Urinary bladder (tissue), 4 donors: ENCODE measurements around the gene SRGAP3. TPM values are rescaled to one million over a fixed set of nuclear protein-coding genes. Genes with fewer than 3 reads are reported as not detected.

Experiments used
- DNase-seq: peaks from one replicate; pipeline ENCODE4 v3.0.0-alpha.2; 2015; ENCODE audit errors: extremely low spot score
- H3K27ac ChIP-seq: one replicate; pipeline ENCODE4 v1.5.1; 2013; ENCODE audit warnings: low read depth, mild to moderate bottlenecking, moderate library complexity
- H3K36me3 ChIP-seq: one replicate; pipeline ENCODE4 v1.6.1; 2013; ENCODE audit warnings: mild to moderate bottlenecking, moderate library complexity; ENCODE audit not compliant: insufficient read depth
- H3K4me1 ChIP-seq: one replicate; pipeline ENCODE4 v1.6.1; 2013; ENCODE audit warnings: mild to moderate bottlenecking, moderate library complexity; ENCODE audit not compliant: insufficient read depth
- H3K4me3 ChIP-seq: one replicate; pipeline ENCODE4 v1.5.1; 2013; ENCODE audit warnings: low read depth, low read length
- WGBS: extraction: QIAGEN DNeasy Blood & Tissue Kit; methylation state at CpG from one replicate; pipeline ENCODE4 v1.1.7; 2013; 5-methylcytosine and 5-hydroxymethylcytosine counted together
- polyA plus RNA-seq: library from polyadenylated mRNA; stranded (reverse); fragments of 200-250 nt; gene quantifications from one replicate; pipeline ENCODE4 v1.2.3, GENCODE V29; 2013
- total RNA-seq: library from RNA; depleted of rRNA; stranded (reverse); fragments of >200 nt; gene quantifications from one replicate; pipeline ENCODE4 v1.2.3, GENCODE V29; 2014
- donor health status: healthy with polysubstance abuse.
- donor health status: healthy.

The SRGAP3 gene
- total and polyA plus RNA-seq, 2 donors, result 3.1 to 21.4 TPM

DNA sequence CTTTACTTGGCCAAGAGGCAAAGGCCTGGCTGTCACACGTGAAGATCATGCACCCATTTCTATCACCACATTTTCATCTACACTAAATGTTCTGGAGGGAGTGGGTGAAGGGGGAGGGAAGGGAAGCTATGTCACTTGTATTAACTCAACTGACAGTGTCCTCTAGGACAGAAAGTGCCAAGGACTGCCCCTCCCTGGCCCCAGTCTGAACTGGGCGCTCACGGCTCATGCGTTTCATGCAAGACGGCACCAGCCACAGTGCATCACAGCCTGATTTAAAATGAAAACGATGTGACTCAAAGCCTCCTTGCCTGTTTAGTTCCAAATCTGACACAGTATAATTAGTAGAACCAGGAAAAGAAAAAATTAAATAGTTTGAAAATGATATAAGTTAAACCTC is 265.4 kb downstream of the SRGAP3 start:
- no peaks in the 10 kb centered on the region for H3K4me1 ChIP-seq
- no peak for DNase-seq
- no peak overlapping the region for H3K4me3 ChIP-seq
- 90% methylated on average over 6 of the region's 6 CpGs for WGBS
- no peaks in the 10 kb centered on the region for H3K36me3 ChIP-seq
- H3K27ac ChIP-seq, result no peak overlapping the region

DNA sequence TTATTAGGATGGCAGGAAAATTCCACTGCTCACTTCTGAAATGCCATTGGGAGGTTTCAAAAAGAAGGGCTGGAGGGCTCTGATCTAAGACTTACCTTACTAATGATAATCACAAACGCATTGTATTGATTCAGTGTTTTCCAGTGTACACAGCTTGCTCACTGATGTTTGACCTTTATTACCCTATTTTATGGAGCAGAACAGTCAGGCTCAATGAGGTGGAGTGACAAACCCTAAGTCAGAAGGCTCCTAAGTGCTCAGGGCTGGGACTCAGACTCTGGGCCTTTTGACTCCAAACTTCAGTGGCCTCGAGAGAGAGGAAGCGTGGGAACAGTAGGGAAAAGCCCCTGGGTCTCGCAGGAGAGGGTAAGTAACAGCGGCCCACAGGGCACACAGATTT is 265.9 kb downstream of the SRGAP3 start:
- 94% methylated on average over 5 of the region's 5 CpGs for WGBS
- Histone ChIP-seq H3K36me3 (no peaks in the 10 kb centered on the region), H3K4me3 (no peak overlapping the region), H3K4me1 (no peaks in the 10 kb centered on the region), H3K27ac (no peak overlapping the region)
- DNase-seq, result no peak

DNA sequence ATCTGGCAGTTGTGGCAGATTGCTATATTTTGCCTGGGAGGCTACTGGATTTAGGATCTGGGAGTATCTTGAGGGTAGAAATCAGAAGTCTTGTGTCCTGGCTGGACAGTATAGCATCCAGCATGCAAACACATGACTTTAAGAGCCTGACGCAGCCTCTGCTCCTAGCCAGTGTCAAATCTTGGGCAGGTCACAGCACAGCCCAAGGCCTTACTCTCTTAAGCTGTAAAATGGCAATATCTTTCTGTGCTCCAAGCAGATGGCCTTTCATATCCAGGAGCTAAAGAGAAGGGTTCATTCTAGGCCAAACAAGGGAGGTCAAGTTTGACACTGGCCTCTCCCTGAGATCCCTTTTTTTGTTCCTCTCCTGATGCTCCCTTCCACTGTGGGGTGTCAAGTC is 266.4 kb downstream of the SRGAP3 start:
- H3K4me1 ChIP-seq, result no peaks in the 10 kb centered on the region
- DNase-seq, result no peak
- H3K4me3 ChIP-seq, result no peak overlapping the region
- no peaks in the 10 kb centered on the region for H3K36me3 ChIP-seq
- WGBS, result 71% methylated on average over 1 of the region's 1 CpG
- H3K27ac ChIP-seq, result no peak overlapping the region

DNA sequence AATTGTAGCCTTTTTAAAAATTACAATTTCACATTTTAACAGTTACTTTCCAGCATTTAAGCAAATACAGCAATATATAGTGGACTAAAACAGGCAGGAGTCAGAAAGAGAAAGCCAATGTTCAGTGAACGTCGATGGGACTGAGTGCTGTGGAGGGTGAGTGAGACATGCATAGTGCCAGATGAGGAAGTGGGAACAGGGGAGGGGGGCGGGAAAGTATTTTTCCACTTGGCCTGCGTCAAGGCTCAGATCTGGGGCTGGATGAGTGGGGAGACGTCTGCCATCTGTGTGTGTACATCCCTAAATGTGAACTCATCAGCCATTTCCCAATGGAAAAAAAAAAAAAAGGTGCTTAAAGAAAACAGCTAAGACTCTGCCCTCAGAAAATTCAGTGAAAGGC is 266.9 kb downstream of the SRGAP3 start:
- H3K4me3 ChIP-seq, result no peak overlapping the region
- DNase-seq, result no peak
- H3K36me3 ChIP-seq, result no peaks in the 10 kb centered on the region
- H3K27ac ChIP-seq, result no peak overlapping the region
- 34% methylated on average over 5 of the region's 5 CpGs for whole genome bisulfite sequencing
- H3K4me1 ChIP-seq, result no peaks in the 10 kb centered on the region

DNA sequence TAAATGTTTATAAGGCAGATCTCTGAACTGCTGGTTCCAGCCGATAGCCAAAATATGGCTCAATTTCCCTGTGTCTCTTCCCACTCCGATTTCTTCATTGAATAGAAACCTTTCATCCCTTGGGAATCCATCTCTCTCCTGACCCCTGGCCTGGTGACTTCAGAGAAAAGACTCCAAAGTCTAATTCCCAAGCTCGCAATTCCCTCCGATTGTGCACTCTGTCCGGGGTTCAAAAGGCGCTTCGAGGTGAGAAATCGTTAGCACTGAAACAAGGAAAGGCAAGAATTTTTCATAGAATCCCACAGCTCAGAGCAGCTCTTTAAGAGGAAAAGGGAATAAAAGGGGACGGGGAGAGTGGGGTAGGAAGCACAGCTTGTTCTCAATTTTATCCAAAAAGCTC is 267.7 kb downstream of the SRGAP3 start:
- Histone ChIP-seq H3K4me3 (no peak overlapping the region), H3K36me3 (no peaks in the 10 kb centered on the region), H3K27ac (no peak overlapping the region), H3K4me1 (no peaks in the 10 kb centered on the region)
- 85% methylated on average over 9 of the region's 9 CpGs for WGBS
- DNase-seq, result no peak

DNA sequence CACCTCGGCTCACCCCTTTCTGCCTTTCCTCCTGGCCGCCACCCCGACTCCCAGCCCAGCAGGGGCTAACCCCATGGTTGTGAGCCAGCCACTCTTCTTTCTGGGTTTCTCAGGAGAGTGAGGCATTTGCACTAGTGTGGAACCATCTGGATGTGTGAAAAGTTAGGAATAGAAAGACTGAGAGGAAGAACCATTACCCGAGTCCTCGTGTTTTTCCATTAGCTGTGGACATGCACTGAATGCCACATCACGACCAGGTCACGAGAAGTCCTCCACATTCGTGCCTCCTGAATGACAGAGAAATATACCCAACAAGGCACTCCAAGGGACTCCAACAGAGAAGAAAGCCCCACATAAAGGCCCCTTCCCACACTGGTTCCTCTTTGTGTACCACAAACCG is 268.1 kb downstream of the SRGAP3 start:
- 84% methylated on average over 9 of the region's 9 CpGs for WGBS
- H3K27ac ChIP-seq, result no peak overlapping the region
- no peak overlapping the region for H3K4me3 ChIP-seq
- no peaks in the 10 kb centered on the region for H3K36me3 ChIP-seq
- H3K4me1 ChIP-seq, result no peaks in the 10 kb centered on the region
- DNase-seq, result no peak

DNA sequence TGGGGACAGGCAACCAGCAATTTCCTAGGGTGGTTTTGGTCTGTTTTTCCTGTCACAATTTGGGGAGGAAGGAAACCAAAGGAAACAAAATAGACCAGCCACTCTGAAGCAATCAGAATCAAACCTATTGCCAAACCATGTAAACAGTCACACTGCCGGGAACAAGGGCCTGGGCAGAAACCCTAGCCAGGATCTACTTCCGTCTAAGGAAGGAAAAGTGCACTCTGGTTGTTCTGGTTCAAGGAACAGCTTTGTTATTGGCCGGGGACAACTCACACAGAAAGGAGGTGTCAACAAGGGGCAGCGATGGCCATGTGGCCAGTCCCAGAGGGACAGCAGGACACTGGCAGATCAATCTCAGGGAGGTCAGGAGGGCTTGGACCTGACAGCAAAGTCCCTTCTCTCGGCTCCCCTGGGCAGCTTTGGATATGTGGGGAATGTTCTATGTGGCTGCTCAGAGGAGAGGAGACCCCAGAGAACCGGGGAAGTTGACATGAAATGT is 268.6 kb downstream of the SRGAP3 start:
- 68% methylated on average over 6 of the region's 6 CpGs for WGBS
- no peak for DNase-seq
- no peaks in the 10 kb centered on the region for H3K4me1 ChIP-seq
- no peak overlapping the region for H3K27ac ChIP-seq
- no peak overlapping the region for H3K4me3 ChIP-seq
- H3K36me3 ChIP-seq, result no peaks in the 10 kb centered on the region

DNA sequence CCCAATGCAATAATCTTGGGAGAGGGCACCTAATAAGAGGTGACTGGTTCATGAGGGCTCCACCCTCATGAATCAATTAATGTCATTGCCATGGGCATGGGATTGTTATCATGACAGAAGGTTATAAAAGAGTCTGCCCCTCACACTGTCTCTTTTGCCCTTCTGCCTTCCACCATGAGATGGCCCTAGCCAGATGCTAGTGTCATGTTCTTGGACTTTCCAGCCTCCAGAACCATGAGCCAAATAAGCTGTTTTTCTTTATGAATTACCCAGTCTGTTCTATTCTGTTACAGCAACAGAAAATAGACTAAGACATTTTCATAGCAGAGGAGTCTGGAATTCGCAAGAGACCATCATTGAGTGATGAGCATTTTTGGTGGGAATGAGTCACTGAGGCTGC is 270.2 kb downstream of the SRGAP3 start:
- no peak overlapping the region for H3K27ac ChIP-seq
- H3K4me1 ChIP-seq, result no peaks in the 10 kb centered on the region
- 95% methylated on average over 1 of the region's 1 CpG for WGBS
- no peak overlapping the region for H3K4me3 ChIP-seq
- no peaks in the 10 kb centered on the region for H3K36me3 ChIP-seq
- DNase-seq, result no peak

DNA sequence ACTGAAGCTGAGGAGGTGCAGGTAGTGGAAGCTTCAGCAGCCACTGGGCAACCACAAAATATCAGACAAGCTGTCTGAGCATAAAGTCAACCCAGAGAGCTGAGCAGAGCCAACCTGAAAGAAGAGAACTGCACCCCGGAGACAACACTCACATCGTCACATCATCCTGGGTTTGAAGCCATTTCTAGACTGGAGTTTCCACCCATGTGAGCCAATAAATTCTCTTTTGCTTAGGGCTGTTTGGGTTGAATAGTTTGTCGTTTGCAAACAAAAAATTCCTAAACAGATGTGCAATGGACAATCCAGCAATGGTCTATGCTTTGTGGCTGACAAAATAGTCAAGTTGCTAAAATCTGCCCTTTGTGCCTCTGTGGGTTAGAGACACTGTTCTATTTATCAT is 270.9 kb downstream of the SRGAP3 start:
- 78% methylated on average over 3 of the region's 3 CpGs for WGBS
- no peaks in the 10 kb centered on the region for H3K4me1 ChIP-seq
- H3K27ac ChIP-seq, result no peak overlapping the region
- DNase-seq, result no peak
- no peaks in the 10 kb centered on the region for H3K36me3 ChIP-seq
- no peak overlapping the region for H3K4me3 ChIP-seq

DNA sequence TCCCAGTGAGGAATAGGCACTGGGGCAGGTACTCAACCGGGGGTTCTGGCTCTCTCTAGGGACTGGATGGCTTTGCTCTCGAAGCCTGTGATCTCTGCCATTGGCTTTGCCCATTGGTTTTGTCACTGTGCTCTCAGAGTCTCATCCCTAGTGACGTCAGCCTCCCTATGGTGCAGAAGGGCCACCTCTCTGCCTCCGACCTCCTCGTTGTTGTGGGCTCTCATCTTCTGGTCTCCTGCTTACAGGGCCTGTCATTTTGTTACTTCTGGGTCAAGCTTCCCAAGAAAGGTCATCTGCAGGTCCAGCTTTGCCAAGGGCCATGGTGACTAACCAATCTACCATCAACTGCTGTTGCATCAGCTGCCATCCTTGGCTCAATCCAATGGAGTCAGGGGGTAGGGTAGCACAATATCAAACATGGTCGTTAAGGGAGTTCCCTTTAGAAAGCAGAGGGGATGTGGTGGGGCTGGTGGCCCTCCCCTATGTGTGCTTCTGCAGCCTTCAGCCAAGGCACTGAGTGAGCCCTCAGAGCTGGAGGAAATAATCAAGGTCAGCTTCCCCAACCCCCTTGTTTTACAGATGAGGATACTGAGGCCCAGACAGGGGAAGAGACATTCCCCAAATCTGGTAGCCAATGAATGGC is 272.8 kb downstream of the SRGAP3 start:
- Histone ChIP-seq H3K4me1 (no peaks in the 10 kb centered on the region), H3K27ac (no peak overlapping the region), H3K36me3 (no peaks in the 10 kb centered on the region), H3K4me3 (no peak overlapping the region)
- DNase-seq, result no peak
- 82% methylated on average over 6 of the region's 6 CpGs for WGBS

DNA sequence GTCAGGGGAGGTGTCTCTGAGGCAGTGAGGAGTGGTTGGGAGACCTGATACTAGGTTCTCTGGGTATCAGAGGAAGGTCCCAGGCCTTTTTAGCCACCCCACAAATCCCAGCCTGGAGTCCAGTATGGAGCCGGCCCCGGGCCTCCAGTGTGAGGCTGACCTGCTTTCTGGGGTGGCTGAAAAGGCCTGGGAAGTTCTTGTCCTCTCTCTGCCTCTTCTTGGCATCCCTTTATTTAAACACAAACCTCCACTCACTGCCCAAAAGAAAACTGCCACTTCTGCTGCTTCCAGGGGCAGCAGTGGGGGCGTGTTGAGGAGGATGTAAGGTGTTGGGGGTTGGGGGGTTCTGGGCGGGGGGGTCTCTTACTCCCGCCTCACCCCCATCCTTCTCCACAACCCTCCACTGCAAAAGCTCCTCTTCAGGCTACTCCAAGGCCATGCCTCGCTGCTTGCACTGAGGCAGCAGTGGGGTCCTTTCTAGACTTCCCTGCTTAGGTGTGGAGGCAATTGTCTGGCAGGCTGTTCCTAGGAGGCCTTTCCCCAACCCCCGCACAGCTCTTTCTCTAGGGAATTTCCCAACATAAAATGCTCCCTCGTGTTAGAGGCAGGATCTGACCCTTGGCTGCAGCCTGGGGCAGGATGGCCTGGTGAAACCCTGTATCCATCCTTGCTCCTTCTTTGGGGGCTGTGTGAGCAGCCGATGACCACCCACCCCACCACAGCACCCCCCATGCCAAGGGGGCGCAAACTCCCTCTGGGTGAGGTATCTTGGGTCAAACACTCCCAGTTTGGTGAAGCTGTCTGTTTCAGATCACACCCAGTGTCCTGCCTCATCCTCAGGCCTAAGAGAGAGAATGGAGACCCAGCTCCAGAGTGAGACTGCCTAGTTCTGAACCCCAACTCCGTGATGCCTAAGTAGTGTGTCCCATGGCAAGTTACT is 274.1 kb downstream of the SRGAP3 start:
- Histone ChIP-seq H3K27ac (no peak overlapping the region), H3K4me3 (no peak overlapping the region), H3K4me1 (no peaks in the 10 kb centered on the region), H3K36me3 (no peaks in the 10 kb centered on the region)
- no peak for DNase-seq
- WGBS, result 73% methylated on average over 11 of the region's 11 CpGs

DNA sequence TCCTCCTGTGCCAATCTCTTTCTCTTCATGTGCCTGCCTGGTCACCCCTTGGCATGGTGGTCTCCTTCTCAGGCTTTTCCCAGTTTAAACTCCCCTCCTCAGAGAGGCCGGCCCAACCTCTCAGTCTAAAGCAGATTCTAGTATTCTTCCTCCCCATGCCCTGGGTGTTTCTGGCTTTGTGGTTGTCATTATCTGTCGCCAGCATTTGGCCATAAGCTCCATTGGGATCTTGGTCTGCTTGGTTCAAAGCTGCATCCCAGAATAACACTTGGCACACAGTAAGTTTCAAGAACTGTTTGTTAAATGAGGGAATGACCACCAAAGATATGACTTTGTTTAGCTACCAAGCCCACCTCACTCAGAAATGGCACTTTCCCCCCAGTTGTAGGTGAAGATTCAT is 275.0 kb downstream of the SRGAP3 start:
- 90% methylated on average over 2 of the region's 2 CpGs for WGBS
- H3K4me1 ChIP-seq, result no peaks in the 10 kb centered on the region
- no peak overlapping the region for H3K4me3 ChIP-seq
- no peak for DNase-seq
- no peak overlapping the region for H3K27ac ChIP-seq
- H3K36me3 ChIP-seq, result no peaks in the 10 kb centered on the region

DNA sequence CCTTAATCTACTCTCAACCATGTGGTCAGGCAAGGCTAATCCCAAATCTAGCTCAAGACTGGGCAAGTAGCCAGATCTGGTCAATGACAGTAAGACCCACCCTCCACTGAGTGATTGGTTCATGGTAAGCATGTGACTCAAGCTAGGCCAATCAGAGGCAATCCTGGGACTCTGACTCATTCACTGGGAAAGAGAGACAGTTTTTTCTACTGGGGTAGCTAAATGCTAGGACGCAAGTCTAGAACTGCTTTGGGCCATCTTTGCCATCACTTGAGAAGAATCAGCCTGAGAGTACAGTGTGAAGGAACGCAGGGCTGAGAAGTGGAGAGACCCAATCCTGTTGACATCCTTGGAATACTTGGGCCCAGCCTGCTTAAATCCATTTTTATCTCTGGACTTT is 276.8 kb downstream of the SRGAP3 start:
- 93% methylated on average over 2 of the region's 2 CpGs for WGBS
- Histone ChIP-seq H3K4me1 (no peaks in the 10 kb centered on the region), H3K36me3 (no peaks in the 10 kb centered on the region), H3K4me3 (no peak overlapping the region), H3K27ac (no peak overlapping the region)
- no peak for DNase-seq

DNA sequence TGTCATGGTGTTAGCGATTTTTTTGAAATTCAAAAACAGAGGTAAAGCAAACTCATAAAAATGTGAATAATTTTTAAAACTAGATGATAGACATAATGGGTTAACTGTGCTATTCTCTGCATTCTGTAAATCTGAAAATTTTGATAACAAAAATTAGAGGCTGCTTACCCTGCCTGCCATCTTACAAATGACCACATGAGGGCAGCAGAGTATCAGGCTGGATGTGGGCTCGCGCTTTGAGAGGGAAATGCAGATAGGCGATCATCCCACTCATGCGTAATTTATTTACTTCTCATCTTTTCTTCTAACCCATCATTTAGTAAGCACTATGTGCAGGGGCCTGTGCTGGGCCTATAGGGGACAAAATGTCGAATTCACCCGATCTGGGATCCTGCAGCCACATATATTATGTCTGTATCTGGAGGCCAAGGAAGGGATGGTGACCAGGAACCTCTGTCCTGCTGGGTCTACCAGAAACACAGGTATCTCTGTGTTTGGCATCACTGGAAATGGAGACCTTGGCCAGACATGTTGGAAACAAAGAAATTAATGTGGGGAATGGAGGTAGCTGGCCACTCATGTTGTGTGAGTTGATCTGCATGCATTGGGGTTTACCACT is 278.4 kb downstream of the SRGAP3 start:
- H3K4me3 ChIP-seq, result no peak overlapping the region
- WGBS, result 1% methylated on average over 7 of the region's 7 CpGs
- H3K36me3 ChIP-seq, result no peaks in the 10 kb centered on the region
- peak; percentile 40 for DNase-seq
- no peak overlapping the region for H3K27ac ChIP-seq
- H3K4me1 ChIP-seq, result no peaks in the 10 kb centered on the region
